CD8-positive, alpha-beta memory T cell (primary cell): ENCODE results near the gene PTK6. TPM values are rescaled to one million over a fixed set of nuclear protein-coding genes. Genes with fewer than 3 reads are reported as not detected.
A peak's percentile ranks its signal among the peaks of the same experiment; 100 is the strongest.

ENCODE experiments used
- CTCF ChIA-PET: fragments of 350-600 bp; sonication (Branson Sonifier 250); formaldehyde crosslinking; loops from one replicate; lab custom pipeline; 2021; ENCODE audit warnings: antibody characterized with exemption; lab: Charles Lee
- POLR2A ChIA-PET: fragments of 350-600 bp; sonication (Branson Sonifier 250); formaldehyde crosslinking; loops from one replicate; lab custom pipeline; 2021; ENCODE audit warnings: antibody characterized with exemption; lab: Charles Lee
- DNase-seq, 5 donors: peaks; one replicate each; pipeline versions ENCODE4 v3.0.0 to v3.0.0-alpha.2; 2020 to 2022; ENCODE audit warnings: mixed read lengths in 1 of 5
- H3K27ac ChIP-seq: one replicate; pipeline ENCODE4 v1.7.0; 2013; ENCODE audit warnings: low read depth, mild to moderate bottlenecking, low read length, moderate library complexity
- H3K27me3 ChIP-seq: 2 replicates; pipeline ENCODE4 v1.7.0; 2013; ENCODE audit warnings: low read length, mild to moderate bottlenecking; ENCODE audit not compliant: insufficient read depth, poor library complexity, severe bottlenecking
- H3K36me3 ChIP-seq: 2 replicates; pipeline ENCODE4 v1.7.0; 2013; ENCODE audit warnings: mild to moderate bottlenecking, low read length, moderate library complexity; ENCODE audit not compliant: insufficient read depth
- H3K4me1 ChIP-seq: 2 replicates; pipeline ENCODE4 v1.7.0; 2013; ENCODE audit warnings: mild to moderate bottlenecking, low read length, moderate library complexity; ENCODE audit not compliant: insufficient read depth
- H3K4me3 ChIP-seq: 2 replicates; pipeline ENCODE4 v1.7.0; 2013; ENCODE audit warnings: mild to moderate bottlenecking, low read length
- H3K9me3 ChIP-seq: 2 replicates; pipeline ENCODE4 v1.7.0; 2013; ENCODE audit warnings: mild to moderate bottlenecking, low read length
- H3K27ac Mint-ChIP-seq, 8 donors: one replicate each; pipeline ENCODE4 v1.8.0; 2020 to 2021; ENCODE audit warnings: mixed read lengths in 8 of 8, mild to moderate bottlenecking in 6 of 8, inconsistent platforms in 3 of 8, moderate library complexity in 3 of 8
- H3K27me3 Mint-ChIP-seq, 2 donors: one replicate each; pipeline ENCODE4 v1.8.0; 2020 to 2021; ENCODE audit warnings: mixed read lengths in 2 of 2, mild to moderate bottlenecking in 1 of 2, moderate library complexity in 1 of 2
- H3K36me3 Mint-ChIP-seq, 3 donors: one replicate each; pipeline ENCODE4 v1.8.0; 2020 to 2021; ENCODE audit warnings: mixed read lengths in 3 of 3, inconsistent platforms in 1 of 3, mild to moderate bottlenecking in 1 of 3
- H3K4me1 Mint-ChIP-seq, 3 donors: one replicate each; pipeline ENCODE4 v1.8.0; 2020 to 2021; ENCODE audit warnings: mixed read lengths in 3 of 3, inconsistent platforms in 1 of 3, mild to moderate bottlenecking in 1 of 3
- H3K4me3 Mint-ChIP-seq, 7 donors: one replicate each; pipeline ENCODE4 v1.8.0; 2020 to 2021; ENCODE audit warnings: mixed read lengths in 7 of 7, mild to moderate bottlenecking in 6 of 7, moderate library complexity in 4 of 7, inconsistent platforms in 2 of 7
- H3K9me3 Mint-ChIP-seq, 5 donors: one replicate each; pipeline ENCODE4 v1.8.0; 2020 to 2022; ENCODE audit warnings: mixed read lengths in 5 of 5, mild to moderate bottlenecking in 3 of 5, moderate library complexity in 2 of 5, inconsistent platforms in 1 of 5
- polyA plus RNA-seq: library from polyadenylated mRNA; unstranded; fragments of 300-500 nt; fragmentation: Illumina TruSeq; gene quantifications from one replicate; pipeline ENCODE4 v1.2.3, GENCODE V29; 2021
- total RNA-seq, 2 experiments: library from RNA; stranded (reverse); gene quantifications; one replicate each; pipeline ENCODE4 v1.2.3, GENCODE V29; 2021

Gene PTK6
- total and polyA plus RNA-seq, 3 experiments from 2014 or later: 0.16 to 0.31 (median 0.18) TPM

DNA sequence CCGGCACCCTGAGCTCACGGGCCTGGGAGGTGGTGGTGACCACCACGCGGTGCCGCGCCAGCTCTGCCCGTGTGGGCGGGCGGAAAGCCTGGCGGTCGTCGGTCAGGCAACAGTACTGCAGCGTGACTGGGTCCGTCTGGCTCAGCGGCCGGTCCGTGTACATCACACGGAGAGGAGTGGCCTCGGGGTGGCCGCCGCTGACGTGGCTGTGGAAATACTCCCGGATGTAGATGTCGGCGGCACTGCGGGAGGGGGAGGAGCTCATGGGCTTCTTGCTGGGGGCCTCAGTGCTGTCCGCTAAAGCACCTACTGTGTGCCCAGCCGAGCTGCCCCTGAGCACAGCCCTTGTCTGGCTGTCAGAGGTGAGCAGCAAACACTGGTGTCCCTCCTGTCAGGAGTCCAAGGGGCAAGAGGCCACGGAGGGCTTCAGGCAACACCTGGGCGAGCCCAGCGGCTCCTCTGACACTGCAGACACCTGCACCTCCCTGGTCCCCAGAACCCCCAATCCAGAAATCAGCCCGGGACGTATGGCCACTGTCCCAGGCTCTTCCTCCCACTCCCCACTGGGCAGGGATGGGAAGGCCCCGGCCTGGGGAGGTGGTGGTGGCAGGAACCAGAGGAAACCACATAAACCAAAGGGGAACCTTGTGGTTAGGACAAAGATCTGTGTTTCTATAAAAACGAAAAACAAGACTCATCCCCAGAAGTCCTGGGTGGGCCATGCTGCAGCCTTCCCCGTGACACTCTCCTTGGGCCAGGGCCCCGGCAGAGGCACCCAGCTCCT, 30.4 kb upstream of the PTK6 start:
- peak; percentile 43 to 73 (median 46) for DNase-seq

DNA sequence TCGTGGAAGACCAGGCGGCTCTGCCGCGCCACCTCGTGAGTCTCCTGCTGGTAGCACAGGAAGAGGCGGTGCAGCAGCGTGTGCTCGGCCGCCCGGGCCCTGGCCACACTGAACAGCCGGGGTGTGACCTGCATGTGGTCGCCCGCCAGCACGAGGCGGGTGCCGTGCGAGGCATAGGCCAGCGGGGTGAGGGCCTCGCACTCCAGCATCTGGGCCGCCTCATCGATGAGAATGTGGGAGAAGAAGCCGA, 29.9 kb upstream of the PTK6 start:
- CTCF ChIA-PET: interaction anchor here (1.0 to 5.4 kb wide), 3 partner anchors 12 to 168 kb away, joined by 3 to 27 read pairs (median 7); partner anchors contain the start of gene PTK6
- H3K27ac ChIP-seq: no peak overlapping the region
- POLR2A ChIA-PET: interaction anchor here (0.8 to 2.1 kb wide), 4 partner anchors 30 to 86 kb away, joined by 3 to 9 read pairs (median 4); partner anchors contain the start of genes PPDPF, PTK6 and STMN3
- DNase-seq: no peak
- H3K4me1 Mint-ChIP-seq: peaks cover 14 to 32% (median 17%) of the 10 kb centered on the region in 3 donors
- no peaks in the 10 kb centered on the region for H3K27me3 ChIP-seq
- no peak overlapping the region for H3K4me3 ChIP-seq
- peaks cover 28% of the 10 kb centered on the region for H3K4me1 ChIP-seq
- peaks cover 0 to 9% (median 0%) of the 10 kb centered on the region in 3 donors for H3K36me3 Mint-ChIP-seq
- H3K27ac Mint-ChIP-seq: peak overlapping the region in 3 of 8 donors; percentile 26 to 84 (median 81)
- no peaks in the 10 kb centered on the region for H3K36me3 ChIP-seq
- H3K27me3 Mint-ChIP-seq: no peaks in the 10 kb centered on the region
- H3K9me3 Mint-ChIP-seq: no peaks in the 10 kb centered on the region
- peak overlapping the region in 3 of 7 donors; percentile 32 to 74 (median 51) for H3K4me3 Mint-ChIP-seq
- no peaks in the 10 kb centered on the region for H3K9me3 ChIP-seq

More for the DNA sequence above, 30.4 kb upstream of the PTK6 start:
- Mint-ChIP-seq H3K36me3 (peaks cover 0 to 9% (median 0%) of the 10 kb centered on the region in 3 donors), H3K4me3 (peak overlapping the region; percentile 51 to 93 (median 77)), H3K9me3 (no peaks in the 10 kb centered on the region), H3K27me3 (no peaks in the 10 kb centered on the region), H3K27ac (peak overlapping the region in 7 of 8 donors; percentile 29 to 89 (median 80)), H3K4me1 (peaks cover 14 to 32% (median 17%) of the 10 kb centered on the region in 3 donors)
- Histone ChIP-seq H3K27ac (no peak overlapping the region), H3K4me1 (peaks cover 28% of the 10 kb centered on the region), H3K9me3 (no peaks in the 10 kb centered on the region), H3K27me3 (no peaks in the 10 kb centered on the region), H3K4me3 (peak overlapping the region; percentile 59), H3K36me3 (no peaks in the 10 kb centered on the region)
- ChIA-PET CTCF (interaction anchor here (1.0 to 5.4 kb wide), 3 partner anchors 13 to 167 kb away, joined by 3 to 27 read pairs (median 7); partner anchors contain the start of gene PTK6), POLR2A (interaction anchor here (0.8 to 2.1 kb wide), 4 partner anchors 30 to 85 kb away, joined by 3 to 9 read pairs (median 4); partner anchors contain the start of genes PPDPF, PTK6 and STMN3)

DNA sequence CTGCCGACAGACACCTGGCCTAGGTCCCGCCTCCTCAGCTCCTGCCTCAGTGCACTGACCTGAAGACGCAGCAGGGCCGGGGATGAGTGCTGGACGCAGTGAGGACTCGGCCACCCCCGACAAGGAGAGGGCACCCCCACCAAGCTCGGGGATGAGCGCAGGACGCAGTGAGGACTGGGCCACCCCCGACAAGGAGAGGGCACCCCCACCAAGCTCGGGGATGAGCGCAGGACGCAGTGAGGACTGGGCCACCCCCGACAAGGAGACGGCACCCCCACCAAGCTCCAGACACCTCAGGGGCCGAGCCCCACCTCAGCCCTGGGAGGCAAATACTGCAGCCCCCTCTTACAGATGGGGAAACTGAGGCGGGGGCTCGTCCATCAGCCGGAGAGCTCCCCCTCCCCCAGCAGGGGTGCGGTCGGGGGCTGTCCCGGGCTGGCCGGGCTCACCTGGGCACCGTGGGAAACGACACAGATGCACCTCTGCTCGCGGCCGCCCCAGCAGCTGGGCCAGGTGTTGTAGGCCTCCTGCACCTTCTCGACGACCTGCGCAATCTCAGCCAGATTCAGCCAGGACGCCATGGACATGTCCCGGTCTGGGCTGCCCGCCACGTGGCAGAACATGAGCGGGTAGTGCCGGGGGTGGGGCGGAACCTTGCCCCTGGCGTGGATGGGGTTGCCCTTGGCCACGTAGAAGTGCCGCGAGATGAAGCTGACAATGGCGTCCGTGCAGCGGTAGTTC, 29.4 kb upstream of the PTK6 start:
- DNase-seq: no peak
- CTCF ChIA-PET: interaction anchor here (1.0 to 5.4 kb wide), 4 partner anchors 12 to 472 kb away, joined by 3 to 27 read pairs (median 6); partner anchors contain the start of gene PTK6
- H3K27me3 Mint-ChIP-seq: no peaks in the 10 kb centered on the region
- no peaks in the 10 kb centered on the region for H3K27me3 ChIP-seq
- peaks cover 28% of the 10 kb centered on the region for H3K4me1 ChIP-seq
- H3K9me3 Mint-ChIP-seq: no peaks in the 10 kb centered on the region
- H3K4me3 ChIP-seq: no peak overlapping the region
- peak overlapping the region in 2 of 7 donors; percentile 32 to 51 for H3K4me3 Mint-ChIP-seq
- POLR2A ChIA-PET: interaction anchor here (1.1 to 1.8 kb wide), 2 partner anchors 46 to 86 kb away, joined by 3 to 9 read pairs; partner anchors contain the start of genes PPDPF and STMN3
- no peak overlapping the region for H3K27ac ChIP-seq
- peaks cover 14 to 32% (median 17%) of the 10 kb centered on the region in 3 donors for H3K4me1 Mint-ChIP-seq
- no peaks in the 10 kb centered on the region for H3K9me3 ChIP-seq
- H3K36me3 Mint-ChIP-seq: peaks cover 0 to 12% (median 0%) of the 10 kb centered on the region in 3 donors
- H3K36me3 ChIP-seq: no peaks in the 10 kb centered on the region
- H3K27ac Mint-ChIP-seq: peak overlapping the region in 2 of 8 donors; percentile 26 to 81

DNA sequence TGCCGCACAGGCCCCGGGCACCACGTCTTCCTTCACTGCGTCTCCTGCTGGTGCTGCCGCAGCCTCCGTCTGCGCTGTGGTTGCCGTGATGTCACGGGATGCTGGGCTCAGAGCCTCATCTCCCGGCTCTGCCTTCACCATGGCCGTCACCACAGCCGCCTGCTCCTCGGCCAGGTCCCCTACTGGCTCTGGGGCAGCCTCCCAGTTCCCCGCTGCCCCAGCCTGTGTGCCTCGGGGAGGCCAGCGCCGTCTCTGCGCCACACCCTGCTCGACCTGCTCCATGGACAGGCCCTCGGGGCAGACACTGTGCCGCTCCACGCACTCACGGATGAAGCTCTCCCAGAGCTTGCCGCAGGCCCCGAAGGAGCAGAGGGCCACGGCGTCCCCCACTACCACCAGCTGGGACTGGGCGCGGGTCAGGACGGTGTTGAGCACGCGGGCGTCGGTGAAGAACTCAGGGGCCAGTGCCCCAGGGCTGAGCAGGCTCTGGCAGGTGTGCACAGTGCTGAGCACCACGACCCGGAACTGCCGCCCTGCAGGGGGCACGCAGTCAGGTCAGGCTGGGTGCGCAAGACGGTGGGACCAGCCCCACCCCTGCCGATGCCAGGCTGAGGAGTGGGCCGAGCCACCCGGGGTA, 28.6 kb upstream of the PTK6 start:
- Histone ChIP-seq H3K4me3 (no peak overlapping the region), H3K27ac (no peak overlapping the region), H3K4me1 (peaks cover 28% of the 10 kb centered on the region), H3K9me3 (no peaks in the 10 kb centered on the region), H3K36me3 (no peaks in the 10 kb centered on the region), H3K27me3 (no peaks in the 10 kb centered on the region)
- Mint-ChIP-seq H3K27me3 (no peaks in the 10 kb centered on the region), H3K4me3 (no peak overlapping the region), H3K9me3 (no peaks in the 10 kb centered on the region), H3K36me3 (peaks cover 0 to 16% (median 0%) of the 10 kb centered on the region in 3 donors), H3K27ac (peak overlapping the region in 1 of 8 donors; percentile 58), H3K4me1 (peaks cover 14 to 32% (median 17%) of the 10 kb centered on the region in 3 donors)
- POLR2A ChIA-PET: no interaction called here
- DNase-seq: no peak
- CTCF ChIA-PET: interaction anchor here (1.0 to 5.4 kb wide), 2 partner anchors 27 to 472 kb away, joined by 4 to 27 read pairs; partner anchors contain the start of gene PTK6

DNA sequence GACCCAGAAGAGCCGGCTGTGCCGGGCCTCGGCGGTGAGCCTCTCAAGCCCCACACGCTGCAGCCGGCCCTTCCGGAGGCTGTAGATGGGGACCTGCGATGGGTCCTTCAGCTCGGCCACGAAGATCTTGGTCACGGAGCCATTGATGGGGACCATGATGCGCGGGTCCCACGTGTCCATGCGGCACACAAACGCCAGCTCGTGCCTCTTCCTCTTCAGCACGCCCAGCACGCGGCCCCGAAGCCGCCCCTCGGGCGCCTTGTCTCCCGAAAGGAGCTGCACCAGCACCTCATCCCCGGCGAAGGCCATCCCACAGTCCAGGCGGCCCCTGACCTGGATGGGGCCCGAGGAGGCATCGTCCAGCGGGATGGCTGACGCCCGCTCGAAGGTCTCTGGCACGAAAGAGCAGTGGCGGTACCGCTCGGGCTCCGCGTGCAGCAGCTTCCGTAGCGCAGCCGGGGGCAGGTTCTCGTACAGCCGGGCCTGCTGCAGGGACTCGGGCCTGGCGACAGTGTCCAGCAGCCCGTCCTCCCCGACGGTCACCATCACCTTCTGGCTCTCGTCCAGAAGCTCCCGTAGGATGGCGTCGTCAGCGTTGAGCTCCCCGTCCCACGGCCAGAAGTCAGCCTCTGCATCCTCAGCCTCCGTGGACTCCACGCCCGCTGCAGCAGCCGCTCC, 28.0 kb upstream of the PTK6 start:
- no peak for DNase-seq
- ChIA-PET POLR2A (no interaction called here), CTCF (interaction anchor here (5.4 kb wide), 1 partner anchor 26 kb away, joined by 27 read pairs; the partner anchor contains the start of gene PTK6)
- Mint-ChIP-seq H3K4me1 (peaks cover 14 to 32% (median 17%) of the 10 kb centered on the region in 3 donors), H3K4me3 (no peak overlapping the region), H3K36me3 (peaks cover 0 to 23% (median 2%) of the 10 kb centered on the region in 3 donors), H3K27me3 (no peaks in the 10 kb centered on the region), H3K27ac (peak overlapping the region in 1 of 8 donors; percentile 58), H3K9me3 (no peaks in the 10 kb centered on the region)
- H3K36me3 ChIP-seq: no peaks in the 10 kb centered on the region
- peaks cover 28% of the 10 kb centered on the region for H3K4me1 ChIP-seq
- H3K9me3 ChIP-seq: no peaks in the 10 kb centered on the region
- H3K4me3 ChIP-seq: no peak overlapping the region
- H3K27me3 ChIP-seq: no peaks in the 10 kb centered on the region
- no peak overlapping the region for H3K27ac ChIP-seq

DNA sequence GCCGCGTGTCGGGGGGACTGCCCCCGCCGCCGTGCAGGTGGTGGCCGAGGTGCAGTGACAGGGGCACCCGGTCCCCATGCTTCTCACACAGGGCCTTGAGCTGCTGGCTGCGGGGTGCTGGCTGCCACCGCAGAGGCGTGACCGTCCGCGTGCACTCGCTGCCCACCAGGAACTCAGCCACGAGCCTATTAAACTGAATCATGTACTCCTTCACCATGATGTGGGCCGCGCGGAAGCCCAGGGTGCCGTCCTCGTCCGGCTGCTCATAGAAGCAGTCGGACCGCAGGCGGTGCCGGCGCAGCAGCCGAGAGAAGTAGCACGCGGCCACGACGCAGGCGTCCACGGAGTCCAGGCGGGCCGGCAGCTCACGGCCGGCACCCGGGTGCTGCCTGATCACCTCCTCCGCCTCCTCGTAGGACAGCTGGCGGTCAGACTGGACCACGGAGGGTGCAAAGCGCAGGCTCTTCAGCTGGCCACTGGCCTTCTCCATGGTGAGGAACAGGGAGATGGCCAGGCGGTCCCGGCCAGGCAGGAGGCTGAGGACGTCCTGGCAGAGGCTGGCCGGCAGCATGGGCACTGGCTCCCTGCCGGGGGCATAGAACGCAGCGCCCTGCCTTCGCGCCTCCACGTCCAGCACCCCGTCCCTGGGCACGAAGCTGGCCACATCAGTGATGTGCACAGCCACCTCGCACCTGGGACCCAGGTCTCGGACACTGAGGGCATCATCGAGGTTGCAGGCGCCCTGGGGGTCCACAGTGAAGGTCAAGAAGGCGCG, 27.0 kb upstream of the PTK6 start:
- CTCF ChIA-PET: no interaction called here
- no peak overlapping the region for H3K27ac Mint-ChIP-seq
- H3K4me1 ChIP-seq: peaks cover 24% of the 10 kb centered on the region

More for the DNA sequence above, 27.0 kb upstream of the PTK6 start:
- Mint-ChIP-seq H3K4me3 (no peak overlapping the region), H3K36me3 (peaks cover 0 to 25% (median 2%) of the 10 kb centered on the region in 3 donors), H3K9me3 (no peaks in the 10 kb centered on the region), H3K27me3 (no peaks in the 10 kb centered on the region), H3K4me1 (peaks cover 13 to 25% (median 17%) of the 10 kb centered on the region in 3 donors)
- H3K9me3 ChIP-seq: no peaks in the 10 kb centered on the region
- no peak overlapping the region for H3K4me3 ChIP-seq
- POLR2A ChIA-PET: no interaction called here
- no peak for DNase-seq
- no peaks in the 10 kb centered on the region for H3K36me3 ChIP-seq
- H3K27ac ChIP-seq: no peak overlapping the region
- no peaks in the 10 kb centered on the region for H3K27me3 ChIP-seq
